ENCODE data around the gene BTBD10.

BTBD10 gene

GRCh38 chr11:13362596-13363109 lies 100.4 kb downstream of the BTBD10 start:
- TF ChIP-seq CTCF (IDR thresholded peaks at IDR 0.05; ENCODE audit: control extremely low read depth, extremely low read depth, low read depth, missing control alignments), result no peak
- ChIA-PET CTCF (interaction anchor here (1.4 to 3.1 kb wide), 5 partner anchors 9 to 19 kb away, joined by 3 to 7 read pairs (median 6); no protein-coding TSS in a partner anchor), POLR2A (no interaction called here)
- DNase-seq (ENCODE audit: extremely low spot score), result no peak

GRCh38 chr11:13358596-13359270 lies 104.3 kb downstream of the BTBD10 start:
- TF ChIP-seq CTCF (IDR thresholded peaks at IDR 0.05; ENCODE audit: control extremely low read depth, extremely low read depth, low read depth, missing control alignments), result no peak
- no peak for DNase-seq (ENCODE audit: extremely low spot score)
- CTCF ChIA-PET, result interaction anchor here (2.2 kb wide), 1 partner anchor 13 kb away, joined by 6 read pairs; no protein-coding TSS in a partner anchor
- POLR2A ChIA-PET, result no interaction called here

GRCh38 chr11:13357232-13357631 lies 105.8 kb downstream of the BTBD10 start:
- ChIA-PET POLR2A (no interaction called here), CTCF (interaction anchor here (1.1 to 1.8 kb wide), 2 partner anchors 13 to 21 kb away, joined by 3 to 6 read pairs; no protein-coding TSS in a partner anchor)
- no peak for TF ChIP-seq CTCF (IDR thresholded peaks at IDR 0.05; ENCODE audit: control extremely low read depth, extremely low read depth, low read depth, missing control alignments)
- DNase-seq (ENCODE audit: extremely low spot score), result no peak

- ChIA-PET POLR2A (no interaction called here), CTCF (interaction anchor here (1.1 to 6.4 kb wide), 4 partner anchors 9 to 110 kb away, joined by 4 to 38 read pairs (median 6); no protein-coding TSS in a partner anchor)
- DNase-seq (ENCODE audit: extremely low spot score), result no peak
- TF ChIP-seq CTCF (IDR thresholded peaks at IDR 0.05; ENCODE audit: control extremely low read depth, extremely low read depth, low read depth, missing control alignments), result no peak
These were observed 107.8 kb downstream of the BTBD10 start for GRCh38 chr11:13355191-13355590.

GRCh38 chr11:13354335-13354734 lies 108.7 kb downstream of the BTBD10 start:
- POLR2A ChIA-PET, result no interaction called here
- TF ChIP-seq CTCF (IDR thresholded peaks at IDR 0.05; ENCODE audit: control extremely low read depth, extremely low read depth, low read depth, missing control alignments), result peak; percentile 1
- CTCF ChIA-PET, result interaction anchor here (0.9 to 6.4 kb wide), 5 partner anchors 10 to 110 kb away, joined by 3 to 38 read pairs (median 7); no protein-coding TSS in a partner anchor
- DNase-seq (ENCODE audit: extremely low spot score), result no peak

- no peak for TF ChIP-seq CTCF (IDR thresholded peaks at IDR 0.05; ENCODE audit: control extremely low read depth, extremely low read depth, low read depth, missing control alignments)
- ChIA-PET CTCF (interaction anchor here (0.9 to 6.4 kb wide), 8 partner anchors 9 to 71 kb away, joined by 3 to 38 read pairs (median 4); no protein-coding TSS in a partner anchor), POLR2A (no interaction called here)
- no peak for DNase-seq (ENCODE audit: extremely low spot score)
These were observed 110.3 kb downstream of the BTBD10 start for GRCh38 chr11:13352711-13353110.
